GM23338 (cell line): Measurements from ENCODE around the gene SLC9A9.

ENCODE experiments used
- EZH2phosphoT487 ChIP-seq: fragments of 200-600 bp; sonication (generic); IDR thresholded peaks from one replicate; pipeline ENCODE4 v1.8.1; 2018; ENCODE audit warnings: antibody characterized with exemption; ENCODE audit not compliant: unreplicated experiment
- JUNB ChIP-seq: IDR thresholded peaks from one replicate; pipeline ENCODE4 v1.6.1; 2016; ENCODE audit warnings: antibody characterized with exemption; ENCODE audit not compliant: unreplicated experiment
- POLR2AphosphoS5 ChIP-seq: IDR thresholded peaks from 2 replicates; pipeline ENCODE4 v1.6.1; 2016; ENCODE audit warnings: antibody characterized with exemption, low read depth
- TF ChIP-seq, protein P1 (sequence below), 2 experiments: fragments of 200-600 bp in 1 of 2; sonication (generic) in 1 of 2; conservative IDR thresholded peaks; 2 replicates each; pipeline versions ENCODE4 v1.5.1 to v1.6.1; 2016 to 2017; ENCODE audit warnings: antibody characterized with exemption in 2 of 2, low read depth in 2 of 2, mild to moderate bottlenecking in 2 of 2, moderate library complexity in 1 of 2

DNA sequence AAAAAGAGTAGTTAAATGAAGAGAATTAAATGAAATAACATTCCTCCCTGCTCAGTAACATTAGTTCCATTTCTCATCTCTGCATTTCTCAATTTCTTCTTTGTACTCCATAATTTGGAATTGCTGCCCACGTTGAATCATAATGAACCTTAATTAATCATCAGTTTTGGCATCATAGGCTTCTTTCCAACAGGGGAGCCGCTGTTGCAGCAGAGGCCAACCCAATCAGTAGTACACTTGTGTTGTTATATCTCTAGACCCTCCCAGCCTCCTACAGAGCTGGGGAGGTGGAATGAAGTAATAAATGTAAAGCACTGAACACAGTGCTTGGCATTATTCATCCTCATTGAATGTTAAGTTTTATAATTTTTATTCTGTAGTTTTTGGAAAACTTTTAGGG is 488.0 kb downstream of the SLC9A9 start:
- TF ChIP-seq, protein P1, sequence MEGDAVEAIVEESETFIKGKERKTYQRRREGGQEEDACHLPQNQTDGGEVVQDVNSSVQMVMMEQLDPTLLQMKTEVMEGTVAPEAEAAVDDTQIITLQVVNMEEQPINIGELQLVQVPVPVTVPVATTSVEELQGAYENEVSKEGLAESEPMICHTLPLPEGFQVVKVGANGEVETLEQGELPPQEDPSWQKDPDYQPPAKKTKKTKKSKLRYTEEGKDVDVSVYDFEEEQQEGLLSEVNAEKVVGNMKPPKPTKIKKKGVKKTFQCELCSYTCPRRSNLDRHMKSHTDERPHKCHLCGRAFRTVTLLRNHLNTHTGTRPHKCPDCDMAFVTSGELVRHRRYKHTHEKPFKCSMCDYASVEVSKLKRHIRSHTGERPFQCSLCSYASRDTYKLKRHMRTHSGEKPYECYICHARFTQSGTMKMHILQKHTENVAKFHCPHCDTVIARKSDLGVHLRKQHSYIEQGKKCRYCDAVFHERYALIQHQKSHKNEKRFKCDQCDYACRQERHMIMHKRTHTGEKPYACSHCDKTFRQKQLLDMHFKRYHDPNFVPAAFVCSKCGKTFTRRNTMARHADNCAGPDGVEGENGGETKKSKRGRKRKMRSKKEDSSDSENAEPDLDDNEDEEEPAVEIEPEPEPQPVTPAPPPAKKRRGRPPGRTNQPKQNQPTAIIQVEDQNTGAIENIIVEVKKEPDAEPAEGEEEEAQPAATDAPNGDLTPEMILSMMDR (conservative IDR thresholded peaks at IDR 0.05; ENCODE audit: low read depth in 2 of 2): no peak
- TF ChIP-seq EZH2phosphoT487 (no peak), POLR2AphosphoS5 (no peak), JUNB (no peak)
